Transverse colon (tissue), 3 donors: ENCODE data around the gene ERCC6L2.

ENCODE experiments used
- CTCF ChIP-seq, 5 experiments: fragments of 200-600 bp in 3 of 5; fragments of 450-650 bp in 2 of 5; sonication (generic) in 3 of 5; IDR thresholded peaks; 1 replicate in 2 of 5; 2 replicates in 3 of 5; pipeline ENCODE4 v1.5.1; 2016 to 2017; ENCODE audit warnings: antibody characterized with exemption in 5 of 5, inconsistent platforms in 3 of 5, mild to moderate bottlenecking in 2 of 5, moderate library complexity in 1 of 5
- POLR2A ChIP-seq: fragments of 450-650 bp; IDR thresholded peaks from one replicate; pipeline ENCODE4 v1.6.1; 2016; ENCODE audit warnings: antibody characterized with exemption, mild to moderate bottlenecking, moderate library complexity

- TF ChIP-seq CTCF (IDR thresholded peaks at IDR 0.05): no peak
- no peak for TF ChIP-seq POLR2A
Observed at GRCh38 chr9:95831810-95832209, 43.7 kb upstream of the ERCC6L2 start.
